IPS DF 6.9 (cell line): ENCODE measurements around the gene TMSB10.

ENCODE experiments used
- DNase-seq: peaks from one replicate; pipeline ENCODE4 v3.0.0-alpha.2; 2013; ENCODE audit warnings: low read depth, low spot score
- H3K27ac ChIP-seq: one replicate; pipeline ENCODE4 v1.5.1; 2013; ENCODE audit warnings: low read length, control low read depth
- H3K27me3 ChIP-seq: 2 replicates; pipeline ENCODE4 v1.6.1; 2013; ENCODE audit warnings: mild to moderate bottlenecking, low read length; ENCODE audit not compliant: control insufficient read depth, insufficient read depth
- H3K36me3 ChIP-seq: 2 replicates; pipeline ENCODE4 v1.6.1; 2013; ENCODE audit warnings: low read length; ENCODE audit not compliant: control insufficient read depth, insufficient read depth
- H3K4me1 ChIP-seq: 2 replicates; pipeline ENCODE4 v1.6.1; 2013; ENCODE audit warnings: low read length; ENCODE audit not compliant: control insufficient read depth, insufficient read depth
- H3K4me3 ChIP-seq: 2 replicates; pipeline ENCODE4 v1.5.1; 2013; ENCODE audit warnings: mild to moderate bottlenecking, low read length
- H3K9me3 ChIP-seq: 2 replicates; pipeline ENCODE4 v1.6.1; 2013; ENCODE audit warnings: low read length, inconsistent platforms; ENCODE audit not compliant: control insufficient read depth, insufficient read depth
- WGBS: extraction: QIAGEN DNeasy Blood & Tissue Kit; methylation state at CpG from one replicate; pipeline ENCODE4 v1.1.7; 2013; ENCODE audit warnings: mixed read lengths, missing lambda C conversion rate; ENCODE audit not compliant: insufficient read length, insufficient coverage; 5-methylcytosine and 5-hydroxymethylcytosine counted together

TMSB10 gene

GRCh38 chr2:84905181-84906107, at the start of gene TMSB10:
TSS of gene TMSB10 (plus strand) at chr2:84905656.
- Histone ChIP-seq H3K27me3 (no peaks in the 10 kb centered on the region), H3K36me3 (peaks cover 4% of the 10 kb centered on the region; the same call in 1 of the 2 replicates), H3K9me3 (no peaks in the 10 kb centered on the region), H3K4me1 (no peaks in the 10 kb centered on the region), H3K27ac (no peak within 1 kb of the TSS), H3K4me3 (peak within 1 kb of the TSS; percentile 81)
- no CpG with 5 or more reads among the region's 94 CpGs for WGBS
- DNase-seq = no peak

GRCh38 chr2:84855731-84856130, 49.7 kb upstream of the TMSB10 start:
- no peak overlapping the region for H3K4me3 ChIP-seq
- no peak overlapping the region for H3K27ac ChIP-seq
- no CpG with 5 or more reads among the region's 11 CpGs for WGBS
- no peak for DNase-seq
- no peaks in the 10 kb centered on the region for H3K9me3 ChIP-seq
- H3K27me3 ChIP-seq = peaks cover 12% of the 10 kb centered on the region; the same call in 1 of the 2 replicates
- no peaks in the 10 kb centered on the region for H3K36me3 ChIP-seq
- peaks cover 5% of the 10 kb centered on the region for H3K4me1 ChIP-seq

DNA sequence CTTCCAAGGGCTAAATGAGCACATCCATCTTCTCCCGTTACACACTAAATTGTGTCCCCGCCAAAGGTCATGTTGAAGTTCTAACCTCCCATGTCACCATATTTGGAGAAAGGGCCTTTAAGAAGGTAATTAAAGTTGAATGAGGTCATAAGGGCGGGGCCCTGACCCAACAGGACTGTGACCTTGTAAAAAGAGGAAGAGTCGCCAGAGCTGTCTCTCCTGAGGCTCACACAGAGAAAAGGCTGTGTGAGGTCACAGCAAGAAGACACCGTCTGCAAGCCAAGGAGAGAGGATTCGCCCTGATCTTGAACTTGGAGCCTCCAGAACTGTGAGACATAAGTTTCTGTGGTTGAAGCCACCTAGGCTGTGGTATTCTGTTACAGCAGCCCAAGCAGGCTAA, 48.7 kb upstream of the TMSB10 start:
- no peak for DNase-seq
- H3K4me3 ChIP-seq = no peak overlapping the region
- H3K4me1 ChIP-seq = peaks cover 5% of the 10 kb centered on the region
- no peaks in the 10 kb centered on the region for H3K36me3 ChIP-seq
- H3K27me3 ChIP-seq = peaks cover 12% of the 10 kb centered on the region; the same call in 1 of the 2 replicates
- no peaks in the 10 kb centered on the region for H3K9me3 ChIP-seq
- no peak overlapping the region for H3K27ac ChIP-seq
- no CpG with 5 or more reads among the region's 6 CpGs for WGBS

DNA sequence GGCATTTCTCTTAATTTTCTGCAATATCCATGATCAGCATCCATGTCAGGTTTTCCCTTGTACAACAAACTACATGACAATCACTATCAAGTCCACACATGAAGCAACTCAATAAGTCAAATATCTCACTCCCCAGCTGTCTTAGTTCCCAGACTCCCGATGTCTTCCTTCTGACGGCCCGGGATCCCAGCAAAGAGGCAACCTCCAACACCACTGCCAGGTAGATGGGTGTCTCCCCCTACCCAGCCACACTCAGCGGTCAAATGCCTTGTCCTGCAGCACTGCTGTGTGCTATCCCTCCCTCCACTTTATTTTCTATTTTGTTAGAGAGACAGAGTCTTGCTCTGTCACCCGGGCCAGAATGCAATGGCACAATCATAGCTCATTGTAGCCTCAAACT, 47.9 kb upstream of the TMSB10 start:
- no peak for DNase-seq
- Histone ChIP-seq H3K27me3 (peaks cover 12% of the 10 kb centered on the region; the same call in 1 of the 2 replicates), H3K4me3 (no peak overlapping the region), H3K9me3 (no peaks in the 10 kb centered on the region), H3K27ac (no peak overlapping the region), H3K36me3 (no peaks in the 10 kb centered on the region), H3K4me1 (peaks cover 5% of the 10 kb centered on the region)
- no CpG with 5 or more reads among the region's 5 CpGs for WGBS

DNA sequence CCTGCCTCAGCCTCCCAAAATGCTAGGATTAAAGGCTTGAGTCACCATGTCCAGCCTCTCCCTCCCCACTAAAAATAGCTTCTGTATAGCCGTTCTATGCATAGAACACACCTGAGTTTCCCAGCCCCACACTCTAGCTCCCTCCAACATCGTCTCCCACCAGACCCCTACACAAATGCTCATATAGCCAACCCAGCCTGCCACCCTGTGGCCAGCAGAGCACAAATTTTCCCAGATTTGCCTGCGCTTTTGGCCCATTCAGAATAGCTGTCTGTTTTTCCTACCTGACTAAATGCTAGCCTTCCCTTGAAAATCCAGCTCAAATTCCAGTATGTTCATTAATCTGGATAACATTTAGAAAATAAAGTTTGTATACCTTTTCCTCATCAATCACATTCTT, 47.3 kb upstream of the TMSB10 start:
- Histone ChIP-seq H3K27me3 (peaks cover 12% of the 10 kb centered on the region; the same call in 1 of the 2 replicates), H3K27ac (no peak overlapping the region), H3K36me3 (no peaks in the 10 kb centered on the region), H3K4me1 (peaks cover 5% of the 10 kb centered on the region), H3K4me3 (no peak overlapping the region), H3K9me3 (no peaks in the 10 kb centered on the region)
- no CpG with 5 or more reads among the region's 3 CpGs for WGBS
- DNase-seq = no peak

DNA sequence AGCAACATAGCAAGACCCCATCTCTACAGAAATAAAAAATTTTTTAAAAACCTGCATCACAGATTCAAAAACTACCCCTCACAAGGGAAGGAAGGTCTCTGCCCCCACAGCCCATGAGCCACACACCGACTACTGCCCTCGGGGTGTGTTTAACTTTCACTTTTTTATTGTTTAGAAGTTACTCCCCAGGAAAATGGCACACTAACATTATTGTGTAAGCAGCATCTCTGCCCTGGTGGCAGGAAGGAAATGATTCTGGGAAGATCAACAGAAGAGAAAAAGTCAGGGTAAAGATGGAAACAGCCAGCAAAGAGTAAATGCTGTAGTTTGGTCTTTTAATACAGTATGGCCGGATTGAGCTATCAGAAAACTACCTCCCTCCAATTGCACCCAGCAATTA, 46.5 kb upstream of the TMSB10 start:
- H3K4me3 ChIP-seq = no peak overlapping the region
- no peak for DNase-seq
- no peak overlapping the region for H3K27ac ChIP-seq
- peaks cover 5% of the 10 kb centered on the region for H3K4me1 ChIP-seq
- no peaks in the 10 kb centered on the region for H3K9me3 ChIP-seq
- no CpG with 5 or more reads among the region's 3 CpGs for WGBS
- no peaks in the 10 kb centered on the region for H3K36me3 ChIP-seq
- H3K27me3 ChIP-seq = peaks cover 12% of the 10 kb centered on the region; the same call in 1 of the 2 replicates

DNA sequence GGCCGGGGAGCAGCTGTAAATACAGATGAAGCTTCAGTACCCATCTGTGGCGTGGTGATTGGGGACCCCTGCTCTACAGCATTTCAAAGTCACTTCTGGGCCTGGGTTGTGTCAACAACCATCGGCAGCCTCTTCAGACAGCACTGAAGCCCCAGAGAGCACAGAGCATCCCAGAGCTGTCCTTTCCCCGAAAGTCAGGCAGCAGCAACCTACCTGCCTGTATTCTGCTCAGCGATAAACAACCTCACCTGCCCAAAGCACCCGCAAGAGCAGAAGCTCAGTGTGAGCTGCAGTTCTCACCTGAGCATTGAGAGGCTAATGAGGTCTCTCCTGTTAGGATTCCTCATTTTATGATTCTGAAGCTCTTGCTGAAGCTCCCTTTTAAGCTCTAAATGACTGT, 43.9 kb upstream of the TMSB10 start:
- Histone ChIP-seq H3K27me3 (peaks cover 2% of the 10 kb centered on the region; the same call in 1 of the 2 replicates), H3K9me3 (no peaks in the 10 kb centered on the region), H3K4me3 (no peak overlapping the region), H3K27ac (no peak overlapping the region), H3K36me3 (no peaks in the 10 kb centered on the region), H3K4me1 (peaks cover 2% of the 10 kb centered on the region)
- DNase-seq = no peak
- WGBS = no CpG with 5 or more reads among the region's 6 CpGs

DNA sequence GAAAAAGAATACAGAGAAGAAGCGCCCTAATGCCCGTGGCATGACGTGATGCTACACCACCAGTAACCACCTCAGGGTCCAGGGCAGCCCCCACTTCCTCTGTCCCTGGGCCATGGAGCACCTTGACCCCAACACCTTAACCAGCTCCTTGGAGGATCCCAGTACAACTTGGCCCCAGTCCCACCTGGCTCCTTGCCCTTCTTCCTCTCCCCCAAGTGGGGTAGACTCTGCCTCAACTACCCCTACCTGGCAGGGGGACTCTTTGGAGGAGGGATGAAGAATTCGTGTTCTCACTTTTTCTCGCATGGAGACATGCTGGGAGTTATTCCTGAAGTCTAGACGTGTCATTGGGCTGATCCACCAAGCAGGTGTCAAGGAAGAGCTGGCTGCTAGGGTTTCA, 43.5 kb upstream of the TMSB10 start:
- H3K4me3 ChIP-seq = no peak overlapping the region
- no peaks in the 10 kb centered on the region for H3K36me3 ChIP-seq
- H3K27ac ChIP-seq = no peak overlapping the region
- H3K4me1 ChIP-seq = no peaks in the 10 kb centered on the region; the same call in 1 of the 2 replicates
- H3K9me3 ChIP-seq = no peaks in the 10 kb centered on the region
- DNase-seq = no peak
- no peaks in the 10 kb centered on the region; the same call in 1 of the 2 replicates for H3K27me3 ChIP-seq
- WGBS = no CpG with 5 or more reads among the region's 6 CpGs

DNA sequence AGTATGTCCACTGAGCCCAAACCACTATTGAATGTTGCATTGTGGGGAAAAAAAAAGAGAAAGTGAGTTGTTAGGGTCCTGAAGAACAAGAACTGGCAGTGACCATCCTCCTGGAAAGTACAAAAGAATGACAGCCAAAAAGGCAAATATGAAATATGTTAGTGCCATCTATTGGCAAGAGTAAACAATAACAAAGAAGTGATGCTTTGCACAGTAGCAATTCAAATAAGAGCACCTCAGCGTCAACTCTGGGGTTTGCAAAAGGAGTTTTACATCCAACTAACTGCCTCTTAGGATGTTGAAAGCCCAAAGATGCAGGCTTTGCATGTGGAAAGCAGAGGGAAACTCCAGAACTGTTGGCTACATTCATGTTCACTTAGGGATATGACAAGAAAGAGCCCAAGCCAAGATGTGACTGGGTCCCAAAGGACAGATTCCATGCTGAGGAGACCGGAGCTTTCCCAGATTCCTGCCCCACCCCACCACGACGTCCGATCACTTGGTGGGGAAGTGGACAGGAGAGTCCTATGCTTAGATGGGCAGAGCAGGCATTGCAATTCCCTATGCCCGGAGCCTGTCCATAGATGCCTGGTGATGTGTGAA, 40.2 kb upstream of the TMSB10 start:
- Histone ChIP-seq H3K4me1 (no peaks in the 10 kb centered on the region; the same call in 1 of the 2 replicates), H3K36me3 (no peaks in the 10 kb centered on the region), H3K27ac (no peak overlapping the region), H3K9me3 (no peaks in the 10 kb centered on the region), H3K27me3 (no peaks in the 10 kb centered on the region; the same call in 1 of the 2 replicates), H3K4me3 (no peak overlapping the region)
- WGBS = no CpG with 5 or more reads among the region's 6 CpGs
- no peak for DNase-seq

- no peaks in the 10 kb centered on the region; the same call in 1 of the 2 replicates for H3K4me1 ChIP-seq
- no CpG with 5 or more reads among the region's 3 CpGs for WGBS
- H3K27me3 ChIP-seq = no peaks in the 10 kb centered on the region; the same call in 1 of the 2 replicates
- DNase-seq = no peak
- no peaks in the 10 kb centered on the region for H3K9me3 ChIP-seq
- no peak overlapping the region for H3K4me3 ChIP-seq
- no peaks in the 10 kb centered on the region for H3K36me3 ChIP-seq
- no peak overlapping the region for H3K27ac ChIP-seq
Observed at GRCh38 chr2:84866122-84866521, 39.3 kb upstream of the TMSB10 start.
